ENCODE measurements around the gene IL16.

IL16 gene

GRCh38 chr15:81182031-81182755 is 14.5 kb upstream of the IL16 start:
- no peak overlapping the region for H3K4me3 ChIP-seq (ENCODE audit: low read depth, low read length)
- DNase-seq (ENCODE audit: low read depth) = no peak
- TF ChIP-seq CTCF (IDR thresholded peaks at IDR 0.05; ENCODE audit: insufficient read depth, low read depth, low read length, missing control alignments) = no peak

GRCh38 chr15:81182756-81183438 is 13.8 kb upstream of the IL16 start:
- no peak overlapping the region for H3K4me3 ChIP-seq (ENCODE audit: low read depth, low read length)
- no peak for DNase-seq (ENCODE audit: low read depth)
- no peak for TF ChIP-seq CTCF (IDR thresholded peaks at IDR 0.05; ENCODE audit: insufficient read depth, low read depth, low read length, missing control alignments)

GRCh38 chr15:81183439-81183775 is 13.3 kb upstream of the IL16 start:
- DNase-seq (ENCODE audit: low read depth) = no peak
- no peak overlapping the region for H3K4me3 ChIP-seq (ENCODE audit: low read depth, low read length)
- no peak for TF ChIP-seq CTCF (IDR thresholded peaks at IDR 0.05; ENCODE audit: insufficient read depth, low read depth, low read length, missing control alignments)

- H3K4me3 ChIP-seq (ENCODE audit: low read depth, low read length) = no peak overlapping the region
- DNase-seq (ENCODE audit: low read depth) = no peak
- no peak for TF ChIP-seq CTCF (IDR thresholded peaks at IDR 0.05; ENCODE audit: insufficient read depth, low read depth, low read length, missing control alignments)
These were observed 12.5 kb upstream of the IL16 start for GRCh38 chr15:81184188-81184587.

- no peak for TF ChIP-seq CTCF (IDR thresholded peaks at IDR 0.05; ENCODE audit: insufficient read depth, low read depth, low read length, missing control alignments)
- no peak overlapping the region for H3K4me3 ChIP-seq (ENCODE audit: low read depth, low read length)
- no peak for DNase-seq (ENCODE audit: low read depth)
These were observed 10.9 kb upstream of the IL16 start for GRCh38 chr15:81185631-81186295.

- no peak for TF ChIP-seq CTCF (IDR thresholded peaks at IDR 0.05; ENCODE audit: insufficient read depth, low read depth, low read length, missing control alignments)
- DNase-seq (ENCODE audit: low read depth) = no peak
- H3K4me3 ChIP-seq (ENCODE audit: low read depth, low read length) = no peak overlapping the region
These were observed 8.3 kb upstream of the IL16 start for GRCh38 chr15:81188354-81188753.

Data from GM12865 (cell line).